ENCODE measurements around the gene FREM2.

DNA sequence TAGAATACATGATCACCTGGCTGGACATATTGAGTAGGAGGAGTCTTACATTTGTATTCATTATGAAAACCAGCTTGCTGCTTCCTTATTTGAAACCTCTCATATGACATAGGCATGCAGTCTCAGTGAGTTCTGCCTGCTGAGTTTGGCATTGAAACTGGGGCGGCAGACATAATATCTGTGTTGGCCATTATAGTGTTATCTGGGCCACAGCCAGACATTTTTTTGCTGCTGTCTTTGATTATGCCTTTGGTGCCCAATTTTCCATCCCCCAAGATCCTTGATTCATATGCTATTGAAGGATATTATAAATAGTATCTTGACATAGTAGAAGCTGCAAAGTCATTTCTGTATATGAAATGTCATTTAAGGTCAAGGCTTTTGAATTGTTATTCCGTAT, 15.8 kb downstream of the FREM2 start:
- TF ChIP-seq, protein P1, sequence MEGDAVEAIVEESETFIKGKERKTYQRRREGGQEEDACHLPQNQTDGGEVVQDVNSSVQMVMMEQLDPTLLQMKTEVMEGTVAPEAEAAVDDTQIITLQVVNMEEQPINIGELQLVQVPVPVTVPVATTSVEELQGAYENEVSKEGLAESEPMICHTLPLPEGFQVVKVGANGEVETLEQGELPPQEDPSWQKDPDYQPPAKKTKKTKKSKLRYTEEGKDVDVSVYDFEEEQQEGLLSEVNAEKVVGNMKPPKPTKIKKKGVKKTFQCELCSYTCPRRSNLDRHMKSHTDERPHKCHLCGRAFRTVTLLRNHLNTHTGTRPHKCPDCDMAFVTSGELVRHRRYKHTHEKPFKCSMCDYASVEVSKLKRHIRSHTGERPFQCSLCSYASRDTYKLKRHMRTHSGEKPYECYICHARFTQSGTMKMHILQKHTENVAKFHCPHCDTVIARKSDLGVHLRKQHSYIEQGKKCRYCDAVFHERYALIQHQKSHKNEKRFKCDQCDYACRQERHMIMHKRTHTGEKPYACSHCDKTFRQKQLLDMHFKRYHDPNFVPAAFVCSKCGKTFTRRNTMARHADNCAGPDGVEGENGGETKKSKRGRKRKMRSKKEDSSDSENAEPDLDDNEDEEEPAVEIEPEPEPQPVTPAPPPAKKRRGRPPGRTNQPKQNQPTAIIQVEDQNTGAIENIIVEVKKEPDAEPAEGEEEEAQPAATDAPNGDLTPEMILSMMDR (IDR thresholded peaks at IDR 0.05) = no peak
- TF ChIP-seq POLR2A (IDR thresholded peaks at IDR 0.05) = no peak

Data from esophagus squamous epithelium (tissue), 4 donors.